Keratinocyte (primary cell): ENCODE data around the gene ZBTB43. TPM values are rescaled to one million over a fixed set of nuclear protein-coding genes. Genes with fewer than 3 reads are reported as not detected.

Experiments
- DNase-seq: peaks from one replicate; pipeline ENCODE4 v3.0.0-alpha.2; 2011; ENCODE audit warnings: low read depth, missing footprints, low spot score
- FAIRE-seq: peaks from 2 replicates; lab custom pipeline; 2011; peaks lifted over from hg19 to GRCh38; lab: Jason Lieb, UNC
- H2AFZ ChIP-seq: 2 replicates; pipeline ENCODE4 v1.6.0; 2012; ENCODE audit warnings: low read length, control low read depth, inconsistent platforms; ENCODE audit not compliant: control insufficient read depth
- H3K27ac ChIP-seq: 2 replicates; pipeline ENCODE4 v1.5.1; 2011; ENCODE audit warnings: low read length; ENCODE audit not compliant: control insufficient read depth, insufficient read depth
- H3K27me3 ChIP-seq: 3 replicates; pipeline ENCODE4 v1.6.0; 2011; ENCODE audit warnings: low read length; ENCODE audit not compliant: control insufficient read depth, insufficient read depth; ENCODE audit errors: extremely low read depth
- H3K36me3 ChIP-seq, 2 experiments: 2 replicates in 1 of 2; 3 replicates in 1 of 2; pipeline ENCODE4 v1.5.1; 2011; ENCODE audit warnings: low read length in 2 of 2, mild to moderate bottlenecking in 1 of 2; ENCODE audit not compliant: control insufficient read depth in 2 of 2, insufficient read depth in 2 of 2; ENCODE audit errors: extremely low read depth in 1 of 2
- H3K4me1 ChIP-seq: 3 replicates; pipeline ENCODE4 v1.5.1; 2011; ENCODE audit warnings: low read length; ENCODE audit not compliant: control insufficient read depth, insufficient read depth; ENCODE audit errors: extremely low read depth
- H3K4me2 ChIP-seq: 3 replicates; pipeline ENCODE4 v1.6.0; 2011; ENCODE audit warnings: low read depth, low read length; ENCODE audit not compliant: control insufficient read depth, insufficient read depth; ENCODE audit errors: extremely low read depth
- H3K4me3 ChIP-seq, 3 experiments: fragments of 200-600 bp in 1 of 3; sonication (generic) in 1 of 3; 2 replicates in 2 of 3; 3 replicates in 1 of 3; pipeline ENCODE4 v1.5.1; 2011 to 2016; ENCODE audit warnings: low read length in 3 of 3, mild to moderate bottlenecking in 3 of 3, control low read depth in 2 of 3, inconsistent platforms in 1 of 3, low read depth in 1 of 3, mixed read lengths in 1 of 3, mixed run types in 1 of 3, moderate library complexity in 1 of 3; ENCODE audit not compliant: control insufficient read depth in 2 of 3, insufficient read depth in 2 of 3; ENCODE audit errors: extremely low read depth in 1 of 3
- H3K79me2 ChIP-seq: 2 replicates; pipeline ENCODE4 v1.6.0; 2012; ENCODE audit warnings: low read length; ENCODE audit not compliant: control insufficient read depth, insufficient read depth
- H3K9ac ChIP-seq: 3 replicates; pipeline ENCODE4 v1.6.0; 2011; ENCODE audit warnings: low read length; ENCODE audit not compliant: control insufficient read depth, insufficient read depth; ENCODE audit errors: extremely low read depth
- H3K9me1 ChIP-seq: 3 replicates; pipeline ENCODE4 v1.6.0; 2011; ENCODE audit warnings: low read length; ENCODE audit not compliant: control insufficient read depth, insufficient read depth; ENCODE audit errors: extremely low read depth
- H3K9me3 ChIP-seq: 2 replicates; pipeline ENCODE4 v1.5.1; 2012; ENCODE audit warnings: low read depth, low read length; ENCODE audit not compliant: control insufficient read depth
- H4K20me1 ChIP-seq: 3 replicates; pipeline ENCODE4 v1.6.0; 2011; ENCODE audit warnings: low read length; ENCODE audit not compliant: control insufficient read depth, insufficient read depth; ENCODE audit errors: extremely low read depth
- CTCF ChIP-seq, 3 experiments: IDR thresholded peaks in 1 of 3; conservative IDR thresholded peaks in 1 of 3; optimal IDR thresholded peaks in 1 of 3; 2 replicates in 2 of 3; 3 replicates in 1 of 3; pipeline versions ENCODE3 to v1.5.1; 2011; ENCODE audit warnings: low read length in 3 of 3, mild to moderate bottlenecking in 3 of 3, moderate library complexity in 2 of 3, control low read depth in 1 of 3, inconsistent platforms in 1 of 3; ENCODE audit not compliant: insufficient read depth in 2 of 3; ENCODE audit errors: extremely low read depth in 1 of 3
- EZH2 ChIP-seq: IDR thresholded peaks from one replicate; pipeline ENCODE4 v1.6.1; 2012; ENCODE audit warnings: inconsistent platforms, mild to moderate bottlenecking, low read length, moderate library complexity
- dilution Hi-C: fragments of 300-500 bp; cut with MboI; formaldehyde crosslinking; loops from one replicate; pipeline ENCODE4 v1.7.0; 2020; ENCODE audit warnings: low sequenced_read_pairs; ENCODE audit not compliant: extremely low pct_ligation_motif_present
- polyA plus RNA-seq, 5 experiments: library from polyadenylated mRNA; depleted of rRNA in 3 of 5; stranded (reverse) in 3 of 5; stranded (forward) in 1 of 5; unstranded in 1 of 5; fragments of >200 nt; gene quantifications; 1 replicate in 1 of 5; 2 replicates in 3 of 5; 3 replicates in 1 of 5; pipeline versions ENCODE4 v1.2.1 to v1.2.3, GENCODE V29; 2011 to 2012; ENCODE audit warnings: missing spikeins in 2 of 5, low read depth in 1 of 5, low replicate concordance in 1 of 5

ZBTB43 gene
- polyA plus RNA-seq, 1 donor (not counting 4 experiments of a cell fraction or from before 2014, with no cell fraction given) = 24.3 TPM

GRCh38 chr9:126876531-126876930, 71.7 kb downstream of the ZBTB43 start:
- Histone ChIP-seq H3K4me2 (no peak overlapping the region), H3K9me3 (no peaks in the 10 kb centered on the region), H3K9me1 (peaks cover 4% of the 10 kb centered on the region), H2AFZ (no peak overlapping the region), H3K36me3 (peaks cover 14 to 19% of the 10 kb centered on the region in 2 experiments), H3K9ac (no peak overlapping the region), H3K4me1 (no peaks in the 10 kb centered on the region), H3K4me3 (no peak overlapping the region), H3K27ac (no peak overlapping the region), H3K27me3 (no peaks in the 10 kb centered on the region), H4K20me1 (peaks cover 2% of the 10 kb centered on the region), H3K79me2 (peaks cover 7% of the 10 kb centered on the region)
- no peak for FAIRE-seq
- dilution Hi-C loops = no loop called here
- TF ChIP-seq EZH2 (no peak), CTCF (optimal IDR thresholded peaks at IDR 0.05 in 1 of 3, IDR thresholded peaks at IDR 0.05 in 1 of 3, conservative IDR thresholded peaks at IDR 0.05 in 1 of 3; ENCODE audit: extremely low read depth in 1 of 3, insufficient read depth in 2 of 3, low read length in 3 of 3) (no peak)
- DNase-seq = no peak

GRCh38 chr9:126877418-126877817, 72.6 kb downstream of the ZBTB43 start:
- H2AFZ ChIP-seq = no peak overlapping the region
- H3K27me3 ChIP-seq = no peaks in the 10 kb centered on the region
- no peak overlapping the region for H3K9ac ChIP-seq
- dilution Hi-C loops = no loop called here
- H3K4me3 ChIP-seq = no peak overlapping the region
- TF ChIP-seq EZH2 = no peak
- no peak for TF ChIP-seq CTCF (optimal IDR thresholded peaks at IDR 0.05 in 1 of 3, IDR thresholded peaks at IDR 0.05 in 1 of 3, conservative IDR thresholded peaks at IDR 0.05 in 1 of 3; ENCODE audit: extremely low read depth in 1 of 3, insufficient read depth in 2 of 3, low read length in 3 of 3)
- peaks cover 14 to 19% of the 10 kb centered on the region in 2 experiments for H3K36me3 ChIP-seq
- peaks cover 7% of the 10 kb centered on the region for H3K79me2 ChIP-seq
- H3K9me3 ChIP-seq = no peaks in the 10 kb centered on the region
- no peaks in the 10 kb centered on the region for H3K4me1 ChIP-seq
- DNase-seq = no peak
- FAIRE-seq = no peak
- H4K20me1 ChIP-seq = peaks cover 2% of the 10 kb centered on the region
- peaks cover 4% of the 10 kb centered on the region for H3K9me1 ChIP-seq
- H3K4me2 ChIP-seq = no peak overlapping the region
- H3K27ac ChIP-seq = no peak overlapping the region
